Panc1 (cell line): ENCODE measurements around the gene KRT35.

ENCODE experiments used
- POLR2AphosphoS5 ChIP-seq: IDR thresholded peaks from 2 replicates; pipeline ENCODE4 v1.6.1; 2012; ENCODE audit warnings: mild to moderate bottlenecking, low read depth, low read length, moderate library complexity
- REST ChIP-seq, 2 experiments: IDR thresholded peaks; 2 replicates each; pipeline ENCODE4 v1.6.1; 2011 to 2012; ENCODE audit warnings: low read depth in 2 of 2, control low read depth in 1 of 2, low read length in 1 of 2, mild to moderate bottlenecking in 1 of 2, moderate library complexity in 1 of 2; ENCODE audit not compliant: insufficient read depth in 1 of 2
- SIN3A ChIP-seq: IDR thresholded peaks from 2 replicates; pipeline ENCODE4 v1.6.1; 2012; ENCODE audit warnings: low read depth, mild to moderate bottlenecking, low read length, moderate library complexity, borderline replicate concordance; ENCODE audit not compliant: insufficient read depth
- TCF7L2 ChIP-seq: IDR thresholded peaks from 2 replicates; pipeline ENCODE4 v1.6.1; 2011; ENCODE audit warnings: mild to moderate bottlenecking, low read depth, low read length, inconsistent platforms
- TF ChIP-seq, protein P1 (sequence below): fragments of 450-650 bp; IDR thresholded peaks from 2 replicates; pipeline ENCODE4 v1.5.1; 2017; ENCODE audit warnings: mild to moderate bottlenecking

DNA sequence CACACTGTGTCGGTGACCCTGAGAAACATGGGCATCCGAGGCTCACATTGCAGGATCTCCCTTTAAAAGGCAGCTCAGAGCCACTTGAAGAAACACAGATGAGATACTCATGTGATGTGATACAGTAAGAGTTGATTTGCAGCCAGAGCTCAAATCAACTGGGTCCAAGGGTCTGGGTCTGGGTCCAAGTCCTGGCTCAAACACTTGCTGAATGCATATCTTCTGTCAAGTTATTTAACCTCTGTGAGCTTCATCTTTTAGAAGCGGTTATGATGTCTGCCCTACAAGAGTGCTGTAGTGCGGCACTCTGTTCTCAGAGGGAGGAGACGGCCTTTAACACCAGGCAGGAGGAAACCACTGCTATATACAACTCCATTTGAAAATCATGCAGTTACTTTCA lies 46.5 kb downstream of the KRT35 start:
- TF ChIP-seq, protein P1, sequence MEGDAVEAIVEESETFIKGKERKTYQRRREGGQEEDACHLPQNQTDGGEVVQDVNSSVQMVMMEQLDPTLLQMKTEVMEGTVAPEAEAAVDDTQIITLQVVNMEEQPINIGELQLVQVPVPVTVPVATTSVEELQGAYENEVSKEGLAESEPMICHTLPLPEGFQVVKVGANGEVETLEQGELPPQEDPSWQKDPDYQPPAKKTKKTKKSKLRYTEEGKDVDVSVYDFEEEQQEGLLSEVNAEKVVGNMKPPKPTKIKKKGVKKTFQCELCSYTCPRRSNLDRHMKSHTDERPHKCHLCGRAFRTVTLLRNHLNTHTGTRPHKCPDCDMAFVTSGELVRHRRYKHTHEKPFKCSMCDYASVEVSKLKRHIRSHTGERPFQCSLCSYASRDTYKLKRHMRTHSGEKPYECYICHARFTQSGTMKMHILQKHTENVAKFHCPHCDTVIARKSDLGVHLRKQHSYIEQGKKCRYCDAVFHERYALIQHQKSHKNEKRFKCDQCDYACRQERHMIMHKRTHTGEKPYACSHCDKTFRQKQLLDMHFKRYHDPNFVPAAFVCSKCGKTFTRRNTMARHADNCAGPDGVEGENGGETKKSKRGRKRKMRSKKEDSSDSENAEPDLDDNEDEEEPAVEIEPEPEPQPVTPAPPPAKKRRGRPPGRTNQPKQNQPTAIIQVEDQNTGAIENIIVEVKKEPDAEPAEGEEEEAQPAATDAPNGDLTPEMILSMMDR = no peak
- no peak for TF ChIP-seq POLR2AphosphoS5
- TF ChIP-seq REST (IDR thresholded peaks at IDR 0.05; ENCODE audit: insufficient read depth in 1 of 2, low read depth in 2 of 2, low read length in 1 of 2) = no peak
- no peak for TF ChIP-seq SIN3A
- no peak for TF ChIP-seq TCF7L2
